Brain pericyte (primary cell): ENCODE measurements around the gene FANCD2OS.
"Not testable (repeated sequence)": the region's sequence is repeated elsewhere in the genome, so short reads cannot be mapped to it uniquely, and the experiment has no call there.

Experiments
- DNase-seq: peaks from one replicate; pipeline ENCODE4 v3.0.0-alpha.2; 2012; ENCODE audit warnings: low read depth, low spot score

FANCD2OS gene

DNA sequence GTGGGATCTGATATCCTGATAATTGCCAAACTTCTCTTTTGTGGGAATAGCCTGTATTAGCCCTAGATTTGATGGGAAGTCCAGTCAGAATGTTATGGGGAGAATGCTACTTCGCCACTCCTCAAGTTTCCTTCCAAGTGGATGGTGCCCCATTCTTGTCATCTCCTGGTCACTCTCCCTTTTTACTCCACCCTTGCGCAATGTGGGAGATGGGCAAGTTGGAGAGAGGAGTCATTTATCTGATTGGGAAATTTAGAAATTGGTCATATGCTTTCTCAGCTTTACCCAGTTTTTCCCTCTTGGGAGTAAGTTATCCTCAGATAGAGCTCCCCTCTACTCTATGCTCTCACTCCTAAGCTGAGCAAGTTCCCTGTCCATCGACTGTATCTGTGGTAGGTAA lies 14.4 kb downstream of the FANCD2OS start:
- no peak for DNase-seq

GRCh38 chr3:10091387-10091786 lies 16.7 kb downstream of the FANCD2OS start:
- not testable (repeated sequence) for DNase-seq

DNA sequence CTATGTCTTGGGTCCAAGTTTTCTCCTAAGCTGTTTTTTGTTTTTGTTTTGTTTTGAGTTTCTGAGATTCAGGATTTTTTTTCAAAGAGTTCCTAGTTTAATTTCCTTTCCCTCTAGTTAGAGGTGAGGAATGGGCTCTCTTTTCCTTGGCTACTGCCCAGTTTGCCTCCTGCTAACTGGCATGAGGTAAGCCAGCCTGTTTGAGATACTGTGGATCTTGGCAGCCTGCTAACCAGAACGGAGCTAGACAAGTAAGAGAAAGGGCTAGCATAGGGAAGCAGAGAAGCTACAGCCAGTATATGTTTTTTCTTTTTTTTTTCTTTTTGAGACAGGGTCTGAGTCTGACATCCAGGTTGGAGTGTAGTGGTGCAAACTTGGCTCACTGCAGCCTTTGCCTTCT lies 17.3 kb downstream of the FANCD2OS start:
- not testable (repeated sequence) for DNase-seq

DNA sequence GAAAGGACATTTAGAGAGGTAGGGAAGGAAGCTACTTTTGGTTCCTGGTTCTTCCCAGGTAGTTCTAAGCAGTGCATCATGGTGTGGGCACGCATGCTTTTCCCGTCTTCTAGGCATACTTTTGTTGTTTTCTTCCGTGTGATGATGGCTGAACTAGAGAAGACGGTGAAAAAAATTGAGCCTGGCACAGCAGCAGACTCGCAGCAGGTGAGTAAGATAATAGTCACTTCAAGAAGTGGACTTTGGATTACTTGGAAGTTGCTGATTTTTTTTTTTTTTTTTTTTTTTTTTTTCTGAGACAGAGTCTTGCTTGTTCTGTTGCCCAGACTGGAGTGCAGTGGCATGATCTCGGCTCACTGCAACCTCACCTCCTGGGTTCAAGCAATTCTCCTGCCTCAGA lies 17.9 kb downstream of the FANCD2OS start:
- DNase-seq: no peak

- no peak for DNase-seq
Observed at GRCh38 chr3:10088256-10088655, 19.8 kb downstream of the FANCD2OS start.

DNA sequence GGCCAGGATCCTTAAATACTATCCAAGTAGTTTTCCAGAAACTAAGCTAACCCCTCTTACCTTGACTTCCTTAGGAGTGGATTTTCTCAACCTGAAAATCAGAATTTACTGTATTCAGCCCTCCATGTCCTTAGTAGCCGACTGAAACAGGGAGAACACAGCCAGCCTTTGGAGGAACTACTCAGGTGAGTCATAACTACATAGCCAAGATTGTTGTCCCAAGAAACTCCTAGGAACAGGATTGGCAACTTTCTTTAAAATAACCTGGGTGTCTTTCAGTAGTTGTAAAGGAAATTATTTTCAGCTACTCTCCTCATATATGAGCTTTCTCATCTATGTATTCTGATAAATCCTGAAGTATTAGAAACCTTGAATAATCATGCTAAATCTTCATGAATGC lies 22.3 kb downstream of the FANCD2OS start:
- no peak for DNase-seq

- no peak for DNase-seq
Observed at GRCh38 chr3:10081871-10082270, 26.2 kb downstream of the FANCD2OS start.

DNA sequence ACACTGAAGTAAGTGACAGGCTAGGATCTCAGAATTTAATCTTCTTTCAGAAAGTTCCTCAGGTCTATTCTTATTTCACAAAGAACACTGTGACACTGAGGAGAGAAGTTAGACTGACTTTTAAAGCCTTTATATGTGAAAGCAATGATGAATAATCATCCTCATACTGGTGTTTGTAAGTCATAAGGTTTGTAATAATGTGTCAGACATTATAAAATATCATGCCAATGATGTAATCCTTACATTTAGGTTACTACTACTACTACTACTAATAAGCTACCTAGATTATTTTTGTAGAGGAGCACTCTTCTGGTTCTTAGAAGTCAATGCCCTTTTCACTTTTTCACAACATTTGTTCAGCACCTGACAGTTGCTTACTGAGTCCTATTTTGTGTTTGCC lies 33.4 kb downstream of the FANCD2OS start:
- no peak for DNase-seq

DNA sequence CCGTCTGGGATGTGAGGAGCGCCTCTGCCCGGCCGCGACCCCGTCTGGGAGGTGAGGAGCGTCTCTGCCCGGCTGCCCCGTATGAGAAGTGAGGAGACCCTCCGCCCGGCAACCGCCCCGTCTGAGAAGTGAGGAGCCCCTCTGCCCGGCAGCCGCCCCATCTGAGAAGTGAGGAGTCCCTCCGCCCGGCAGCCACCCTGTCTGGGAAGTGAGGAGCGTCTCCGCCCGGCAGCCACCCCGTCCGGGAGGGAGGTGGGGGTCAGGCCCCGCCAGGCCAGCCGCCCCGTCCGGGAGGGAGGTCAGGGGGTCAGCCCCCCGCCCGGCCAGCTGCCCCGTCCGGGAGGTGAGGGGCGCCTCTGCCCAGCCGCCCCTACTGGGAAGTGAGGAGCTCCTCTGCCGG lies 38.0 kb downstream of the FANCD2OS start:
- not testable (repeated sequence) for DNase-seq

DNA sequence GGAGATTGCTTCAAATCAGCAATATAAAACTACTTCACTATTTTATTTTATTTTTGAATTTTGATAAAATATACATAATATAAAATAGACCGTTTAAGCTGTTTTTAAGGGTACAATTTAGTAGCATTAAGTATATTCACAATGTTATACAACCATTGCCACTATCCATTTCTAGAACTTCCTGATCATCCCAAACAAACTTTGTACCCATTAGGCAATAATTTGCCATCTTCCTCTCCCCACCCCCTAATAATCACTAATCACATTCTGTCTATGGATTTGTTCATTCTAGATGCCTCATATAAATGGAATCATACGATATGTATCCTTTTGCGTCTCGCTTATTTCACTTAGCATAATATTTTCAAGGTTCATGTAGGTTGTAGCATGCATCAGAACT lies 53.0 kb downstream of the FANCD2OS start:
- no peak for DNase-seq
